ENCODE measurements around the gene SBK2.

DNA sequence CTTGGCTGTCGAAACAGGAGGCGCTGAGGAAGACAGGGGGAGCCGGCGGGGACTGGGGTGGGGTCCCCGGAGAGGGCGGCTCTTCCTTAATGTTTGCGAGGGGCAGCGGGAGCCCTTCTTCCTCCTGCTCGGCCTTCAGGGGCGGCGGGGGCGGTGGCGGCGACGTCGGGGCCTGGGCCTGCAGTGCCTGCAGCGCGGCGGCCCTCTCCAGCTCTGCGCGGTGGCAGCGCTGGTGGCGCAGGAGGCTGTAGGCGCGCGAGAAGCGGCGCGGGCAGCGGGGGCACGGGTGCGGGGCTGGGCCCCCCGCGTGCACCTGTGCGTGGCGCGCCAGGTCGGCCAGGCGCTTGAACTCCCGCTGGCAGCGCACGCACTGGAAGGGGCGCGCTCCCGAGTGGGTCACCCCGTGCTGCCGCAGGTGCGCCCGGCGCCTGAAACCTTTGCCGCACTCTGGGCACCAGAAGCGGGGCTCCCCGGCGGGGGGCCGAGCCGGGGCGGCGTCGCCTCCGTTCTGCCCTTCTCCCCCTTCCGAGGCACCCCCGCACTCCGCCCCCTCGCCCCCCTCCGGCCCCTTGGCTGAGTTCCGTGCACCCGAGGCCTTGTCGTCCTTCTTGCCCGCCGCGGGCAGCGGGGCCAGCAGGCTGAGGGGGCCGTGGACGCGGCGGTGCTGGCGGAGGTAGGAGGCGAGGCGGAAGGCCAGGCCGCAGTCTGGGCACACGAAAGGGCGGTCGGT lies 41.3 kb upstream of the SBK2 start:
- TF ChIP-seq, protein P1, sequence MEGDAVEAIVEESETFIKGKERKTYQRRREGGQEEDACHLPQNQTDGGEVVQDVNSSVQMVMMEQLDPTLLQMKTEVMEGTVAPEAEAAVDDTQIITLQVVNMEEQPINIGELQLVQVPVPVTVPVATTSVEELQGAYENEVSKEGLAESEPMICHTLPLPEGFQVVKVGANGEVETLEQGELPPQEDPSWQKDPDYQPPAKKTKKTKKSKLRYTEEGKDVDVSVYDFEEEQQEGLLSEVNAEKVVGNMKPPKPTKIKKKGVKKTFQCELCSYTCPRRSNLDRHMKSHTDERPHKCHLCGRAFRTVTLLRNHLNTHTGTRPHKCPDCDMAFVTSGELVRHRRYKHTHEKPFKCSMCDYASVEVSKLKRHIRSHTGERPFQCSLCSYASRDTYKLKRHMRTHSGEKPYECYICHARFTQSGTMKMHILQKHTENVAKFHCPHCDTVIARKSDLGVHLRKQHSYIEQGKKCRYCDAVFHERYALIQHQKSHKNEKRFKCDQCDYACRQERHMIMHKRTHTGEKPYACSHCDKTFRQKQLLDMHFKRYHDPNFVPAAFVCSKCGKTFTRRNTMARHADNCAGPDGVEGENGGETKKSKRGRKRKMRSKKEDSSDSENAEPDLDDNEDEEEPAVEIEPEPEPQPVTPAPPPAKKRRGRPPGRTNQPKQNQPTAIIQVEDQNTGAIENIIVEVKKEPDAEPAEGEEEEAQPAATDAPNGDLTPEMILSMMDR (conservative IDR thresholded peaks at IDR 0.05; ENCODE audit: low read depth, low read length): no peak
- TF ChIP-seq EZH2 (IDR thresholded peaks at IDR 0.05; ENCODE audit: low read length, unreplicated experiment) (no peak), EZH2phosphoT487 (IDR thresholded peaks at IDR 0.05; ENCODE audit: borderline replicate concordance, low read length) (no peak)
